HG02970 (cell line): Measurements from ENCODE around the gene CENPL.
"Not testable (repeated sequence)": the region's sequence is repeated elsewhere in the genome, so short reads cannot be mapped to it uniquely, and the experiment has no call there.

Source experiments
- ATAC-seq: cut with Tn5 transposase; IDR thresholded peaks from one replicate; pipeline ENCODE4 v1.9.1; 2021; ENCODE audit warnings: mild to moderate bottlenecking, moderate library complexity, moderate number of reproducible peaks; ENCODE audit not compliant: unreplicated experiment, low FRiP score

CENPL gene

GRCh38 chr1:173859547-173859946, 34.9 kb upstream of the CENPL start:
- ATAC-seq, result not testable (repeated sequence)

- ATAC-seq, result no peak
Observed at GRCh38 chr1:173857363-173857917, 32.8 kb upstream of the CENPL start.

- no peak for ATAC-seq
Observed at GRCh38 chr1:173856903-173857302, 32.2 kb upstream of the CENPL start.

DNA sequence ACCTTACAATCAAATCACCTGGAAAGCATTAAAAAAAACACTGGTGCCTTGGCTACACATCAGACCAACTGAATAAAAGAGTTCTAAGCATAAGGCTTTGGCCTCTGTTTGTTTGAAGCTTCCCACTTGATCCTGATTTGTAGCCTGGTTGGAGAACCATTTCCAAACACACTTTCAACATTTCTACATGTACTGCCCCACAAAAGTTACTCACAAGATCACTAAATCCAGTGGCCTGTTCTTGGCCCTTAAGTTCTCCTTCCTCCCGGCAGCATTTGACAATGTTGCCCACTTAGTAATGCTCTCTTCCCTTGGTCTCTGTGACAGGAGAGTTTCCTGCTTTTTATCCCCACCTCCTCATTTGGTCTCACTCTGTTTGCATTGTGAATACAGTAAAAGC, 31.3 kb upstream of the CENPL start:
- ATAC-seq, result no peak

- no peak for ATAC-seq
Observed at GRCh38 chr1:173853074-173853473, 28.4 kb upstream of the CENPL start.

GRCh38 chr1:173852105-173852504, 27.4 kb upstream of the CENPL start:
- ATAC-seq, result no peak

DNA sequence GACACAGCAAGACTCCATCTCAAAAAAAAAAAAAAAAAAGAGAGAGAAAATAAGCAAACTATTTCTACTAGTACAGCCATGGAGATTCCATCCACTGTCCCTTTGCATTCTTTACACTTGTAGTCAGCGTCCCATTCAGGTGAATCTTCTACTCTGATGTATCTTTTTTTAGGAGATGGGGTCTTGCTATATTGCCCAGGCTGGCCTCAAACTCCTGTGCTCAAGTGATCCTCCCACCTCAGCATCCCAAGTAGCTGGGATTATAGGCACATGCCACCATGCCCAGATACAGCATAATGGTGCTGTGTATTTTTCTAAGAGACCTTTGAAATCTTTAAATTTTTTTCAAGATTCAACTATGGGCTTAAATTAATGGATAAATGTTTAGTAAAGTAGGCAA, 8.1 kb upstream of the CENPL start:
- ATAC-seq, result no peak

- no peak for ATAC-seq
Observed at GRCh38 chr1:173827611-173828010, 2.9 kb upstream of the CENPL start.

DNA sequence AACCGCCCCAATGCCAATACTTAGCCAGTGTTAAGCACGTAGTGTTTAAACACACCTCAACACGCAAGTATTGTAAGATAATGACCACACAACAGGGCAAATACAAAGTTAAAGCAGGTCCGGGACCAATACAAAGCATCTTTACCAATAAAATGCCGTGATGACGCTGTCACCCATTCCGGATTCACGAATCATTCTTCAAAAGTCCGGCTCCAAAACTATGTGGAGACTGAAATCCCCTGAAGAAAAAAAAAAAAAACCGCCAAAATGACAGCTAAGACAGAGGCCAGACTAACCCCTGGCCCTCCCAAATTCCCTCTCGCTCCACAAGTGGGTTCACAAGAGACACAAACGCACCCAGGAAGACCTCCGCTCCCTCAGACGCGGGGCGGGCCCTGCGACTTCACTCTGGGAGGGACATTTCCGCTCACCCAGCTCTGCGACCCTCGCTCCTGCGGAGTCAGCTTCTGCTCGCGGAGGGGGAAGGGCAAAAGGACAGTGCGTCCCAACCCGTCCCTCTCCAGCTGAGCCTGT, 835 bp downstream of the CENPL start:
- ATAC-seq, result peak; percentile 37

DNA sequence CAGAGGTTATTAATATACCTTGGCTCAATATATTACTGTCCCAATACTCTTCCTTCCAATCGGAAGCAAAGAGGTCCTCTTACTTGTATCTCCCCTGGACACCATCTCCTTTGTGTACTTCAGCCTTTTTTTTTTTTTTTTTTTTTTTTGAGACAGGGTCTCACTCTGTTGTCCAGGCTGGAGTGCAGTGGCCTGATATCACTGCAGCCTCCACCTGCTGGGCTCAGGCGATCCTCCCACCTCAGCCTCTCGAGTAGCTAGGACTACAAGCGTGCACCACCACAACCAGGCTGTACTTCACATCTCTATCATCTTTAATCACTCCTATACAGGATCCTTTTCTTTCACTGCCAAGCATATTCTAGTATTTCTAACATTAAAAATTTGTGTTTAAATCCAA, 3.0 kb downstream of the CENPL start:
- no peak for ATAC-seq

- ATAC-seq, result no peak
Observed at GRCh38 chr1:173818459-173818858, 6.2 kb downstream of the CENPL start.

DNA sequence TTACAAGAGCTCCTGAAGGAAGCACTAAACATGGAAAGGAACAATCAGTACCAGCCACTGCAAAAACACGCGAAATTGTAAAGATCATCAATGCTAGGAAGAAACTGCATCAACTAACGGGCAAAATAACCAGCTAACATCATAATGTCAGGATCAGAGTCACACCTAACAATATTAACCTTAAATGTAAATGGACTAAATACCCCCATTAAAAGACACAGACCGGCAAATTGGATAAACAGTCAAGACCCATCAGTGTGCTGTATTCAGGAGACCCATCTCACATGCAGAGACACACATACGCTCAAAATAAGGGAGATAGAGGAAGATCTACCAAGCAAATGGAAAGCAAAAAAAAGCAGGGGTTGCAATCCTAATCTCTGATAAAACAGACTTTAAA, 11.0 kb downstream of the CENPL start:
- ATAC-seq, result not testable (repeated sequence)

- ATAC-seq, result no peak
Observed at GRCh38 chr1:173802961-173803360, 21.7 kb downstream of the CENPL start.

DNA sequence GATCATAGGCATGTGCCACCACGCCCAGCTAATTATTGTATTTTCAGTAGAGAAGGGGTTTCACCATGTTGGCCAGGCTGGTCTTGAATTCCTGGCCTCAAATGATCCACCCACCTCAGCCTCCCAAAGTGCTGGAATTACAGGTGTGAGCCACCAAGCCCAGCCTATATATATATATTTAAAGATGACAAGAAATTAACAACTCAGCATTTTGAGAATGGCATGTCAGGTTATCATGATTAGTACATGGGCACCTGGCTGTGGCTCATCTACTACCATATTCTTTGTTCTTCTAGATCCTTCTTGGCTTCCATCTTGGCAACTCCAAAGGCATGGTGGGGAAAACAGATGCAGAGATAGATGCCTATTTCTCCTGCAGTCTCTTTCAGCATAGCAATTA, 24.7 kb downstream of the CENPL start:
- not testable (repeated sequence) for ATAC-seq

GRCh38 chr1:173798078-173798477, 26.6 kb downstream of the CENPL start:
- no peak for ATAC-seq

- ATAC-seq, result no peak
Observed at GRCh38 chr1:173789841-173790240, 34.8 kb downstream of the CENPL start.

GRCh38 chr1:173784997-173785396, 39.7 kb downstream of the CENPL start:
- ATAC-seq, result no peak

- no peak for ATAC-seq
Observed at GRCh38 chr1:173779936-173780335, 44.7 kb downstream of the CENPL start.

GRCh38 chr1:173775578-173776226, 49.0 kb downstream of the CENPL start:
- no peak for ATAC-seq

DNA sequence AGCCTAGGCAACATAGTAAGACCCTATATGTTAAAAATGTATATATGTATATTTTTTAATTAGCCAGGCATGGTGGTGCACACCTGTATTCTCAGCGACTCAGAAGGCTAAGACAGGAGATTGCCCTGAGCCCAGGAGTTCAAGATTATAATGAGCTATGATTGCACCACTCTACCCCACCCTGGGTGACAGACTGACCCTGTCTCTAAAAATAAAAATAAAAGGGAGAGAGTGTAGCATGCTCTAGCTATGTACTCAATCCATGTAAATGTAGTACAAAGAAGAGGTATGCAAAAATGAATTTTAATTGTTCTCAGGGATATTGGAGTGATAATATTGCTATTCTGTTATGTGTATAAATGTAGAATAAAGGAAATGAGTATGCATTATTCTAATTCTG, 53.1 kb downstream of the CENPL start:
- ATAC-seq, result no peak

GRCh38 chr1:173770330-173770729, 54.4 kb downstream of the CENPL start:
- not testable (repeated sequence) for ATAC-seq

DNA sequence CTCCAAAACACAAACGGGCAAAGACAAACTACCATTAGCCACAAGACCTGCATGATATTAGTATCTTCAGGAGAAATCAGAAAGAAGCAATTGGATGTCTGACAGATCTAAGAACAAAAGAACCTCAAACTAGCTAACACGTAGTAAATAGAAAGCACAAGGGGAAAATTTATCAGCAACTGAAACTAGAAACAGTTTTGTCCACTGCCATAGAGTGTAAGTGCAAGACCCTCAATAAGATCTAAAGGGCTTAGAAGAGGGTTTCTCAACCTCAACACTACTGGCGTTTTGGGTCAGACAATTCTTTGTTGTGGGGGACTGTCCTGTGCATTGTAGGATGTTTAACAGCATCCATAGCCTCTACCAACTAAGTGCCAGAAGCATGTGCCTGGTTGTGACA, 55.9 kb downstream of the CENPL start:
- no peak for ATAC-seq
